H1 (cell line): ENCODE measurements around the gene SSUH2. TPM values are rescaled to one million over a fixed set of nuclear protein-coding genes. Genes with fewer than 3 reads are reported as not detected.

Experiments
- CTCF ChIA-PET: fragments of 300-600 bp; sonication (Branson Sonifier 250); formaldehyde crosslinking; loops from one replicate; lab custom pipeline; 2021; ENCODE audit not compliant: partially characterized antibody; lab: Charles Lee
- POLR2A ChIA-PET: fragments of 300-600 bp; sonication (Branson Sonifier 250); formaldehyde crosslinking; loops from one replicate; lab custom pipeline; 2021; ENCODE audit warnings: inconsistent platforms; ENCODE audit not compliant: partially characterized antibody; lab: Charles Lee
- DNase-seq, 2 experiments: peaks; one replicate each; pipeline versions ENCODE4 v3.0.0 to v3.0.0-alpha.2; 2010 to 2022; ENCODE audit warnings: low spot score in 2 of 2, low read depth in 1 of 2, mixed read lengths in 1 of 2
- FAIRE-seq: peaks from 2 replicates; lab custom pipeline; 2011; peaks lifted over from hg19 to GRCh38; lab: Jason Lieb, UNC
- H2AFZ ChIP-seq: 2 replicates; pipeline ENCODE4 v1.8.1; 2012; ENCODE audit warnings: low read length, inconsistent platforms
- H2AK5ac ChIP-seq: 2 replicates; pipeline ENCODE4 v1.6.1; 2013; ENCODE audit warnings: low read depth, low read length
- H2BK120ac ChIP-seq: replicated peaks from 2 replicates; pipeline ENCODE3; 2013; ENCODE audit warnings: low read depth, low read length, inconsistent platforms
- H2BK12ac ChIP-seq: 2 replicates; pipeline ENCODE4 v1.6.1; 2013; ENCODE audit warnings: low read depth, low read length
- H2BK15ac ChIP-seq: 2 replicates; pipeline ENCODE4 v1.6.1; 2013; ENCODE audit warnings: low read length
- H2BK20ac ChIP-seq: 2 replicates; pipeline ENCODE4 v1.6.1; 2013; ENCODE audit warnings: low read length
- H2BK5ac ChIP-seq: 2 replicates; pipeline ENCODE4 v1.6.1; 2013; ENCODE audit warnings: low read depth, low read length
- H3K14ac ChIP-seq: 2 replicates; pipeline ENCODE4 v1.6.1; 2013; ENCODE audit warnings: inconsistent platforms; ENCODE audit not compliant: insufficient read length
- H3K18ac ChIP-seq: 2 replicates; pipeline ENCODE4 v1.6.1; 2013; ENCODE audit warnings: low read length; ENCODE audit errors: extremely low read depth
- H3K23ac ChIP-seq: 2 replicates; pipeline ENCODE4 v1.6.1; 2013; ENCODE audit warnings: inconsistent platforms; ENCODE audit not compliant: insufficient read length
- H3K23me2 ChIP-seq: 2 replicates; pipeline ENCODE4 v1.6.1; 2013; ENCODE audit warnings: low read depth, low read length
- H3K27ac ChIP-seq: 2 replicates; pipeline ENCODE4 v1.6.1; 2011; ENCODE audit warnings: low read depth, low read length, inconsistent platforms
- H3K27me3 ChIP-seq, 4 experiments: replicated peaks in 1 of 4; 1 replicate in 1 of 4; 2 replicates in 3 of 4; pipeline versions ENCODE4 v1.6.1 to v1.8.1; 2011 to 2013; ENCODE audit warnings: low read length in 3 of 4, mild to moderate bottlenecking in 3 of 4, inconsistent platforms in 2 of 4, mixed read lengths in 2 of 4, moderate library complexity in 1 of 4; ENCODE audit not compliant: control insufficient read depth in 3 of 4, insufficient read depth in 3 of 4; ENCODE audit errors: extremely low read depth in 1 of 4
- H3K36me3 ChIP-seq, 4 experiments: 2 replicates each; pipeline versions ENCODE4 v1.6.1 to v1.8.1; 2011 to 2013; ENCODE audit warnings: mild to moderate bottlenecking in 4 of 4, low read length in 3 of 4, moderate library complexity in 2 of 4, control low read depth in 1 of 4, inconsistent platforms in 1 of 4; ENCODE audit not compliant: insufficient read depth in 4 of 4, control insufficient read depth in 2 of 4
- H3K4ac ChIP-seq: replicated peaks from 2 replicates; pipeline ENCODE3; 2013; ENCODE audit warnings: low read length, low read depth, mixed read lengths, inconsistent platforms; ENCODE audit not compliant: insufficient read length
- H3K4me1 ChIP-seq, 4 experiments: replicated peaks in 1 of 4; 1 replicate in 1 of 4; 2 replicates in 3 of 4; pipeline versions ENCODE4 v1.6.1 to v1.8.1; 2011 to 2013; ENCODE audit warnings: low read length in 3 of 4, inconsistent platforms in 2 of 4, mixed read lengths in 1 of 4; ENCODE audit not compliant: insufficient read depth in 4 of 4, control insufficient read depth in 3 of 4
- H3K4me2 ChIP-seq, 2 experiments: 2 replicates each; pipeline versions ENCODE4 v1.6.1 to v1.8.1; 2011 to 2013; ENCODE audit warnings: low read depth in 2 of 2, low read length in 2 of 2, control low read depth in 1 of 2, inconsistent platforms in 1 of 2, mild to moderate bottlenecking in 1 of 2; ENCODE audit not compliant: insufficient read depth in 1 of 2
- H3K4me3 ChIP-seq, 4 experiments: fragments of 200-600, 300-600 bp in 1 of 4; sonication (generic), shearing (Covaris generic), sonication (Bioruptor Twin) in 1 of 4; 2 replicates each; pipeline versions ENCODE4 v1.5.1 to v1.8.1; 2011 to 2016; ENCODE audit warnings: low read length in 4 of 4, low read depth in 3 of 4, control low read depth in 2 of 4, inconsistent platforms in 2 of 4, mild to moderate bottlenecking in 2 of 4, mixed read lengths in 1 of 4, moderate library complexity in 1 of 4; ENCODE audit not compliant: insufficient read depth in 2 of 4; ENCODE audit errors: extremely low read depth in 1 of 4
- H3K56ac ChIP-seq: replicated peaks from 2 replicates; pipeline ENCODE3; 2013; ENCODE audit warnings: low read depth, mild to moderate bottlenecking, mixed read lengths, low read length, inconsistent platforms; ENCODE audit not compliant: insufficient read length
- H3K79me1 ChIP-seq: 2 replicates; pipeline ENCODE4 v1.6.1; 2013; ENCODE audit warnings: low read depth, low read length, control low read depth
- H3K79me2 ChIP-seq, 2 experiments: 2 replicates each; pipeline versions ENCODE4 v1.6.1 to v1.8.1; 2012 to 2013; ENCODE audit warnings: low read length in 2 of 2, mild to moderate bottlenecking in 2 of 2, inconsistent platforms in 1 of 2; ENCODE audit not compliant: insufficient read depth in 2 of 2, control insufficient read depth in 1 of 2
- H3K9ac ChIP-seq, 4 experiments: replicated peaks in 1 of 4; 1 replicate in 1 of 4; 2 replicates in 3 of 4; pipeline versions ENCODE4 v1.6.1 to v1.8.1; 2011 to 2013; ENCODE audit warnings: low read depth in 3 of 4, low read length in 3 of 4, control low read depth in 2 of 4, mild to moderate bottlenecking in 2 of 4, moderate library complexity in 2 of 4, inconsistent platforms in 1 of 4; ENCODE audit errors: extremely low read depth in 1 of 4
- H3K9me3 ChIP-seq, 2 experiments: 2 replicates each; pipeline versions ENCODE4 v1.6.1 to v1.8.1; 2012 to 2013; ENCODE audit warnings: mild to moderate bottlenecking in 2 of 2, moderate library complexity in 2 of 2, control low read depth in 1 of 2, inconsistent platforms in 1 of 2, low read depth in 1 of 2, low read length in 1 of 2, mixed read lengths in 1 of 2; ENCODE audit not compliant: insufficient read depth in 2 of 2
- H4K20me1 ChIP-seq, 2 experiments: replicated peaks in 1 of 2; 2 replicates each; pipeline versions ENCODE3 to v1.8.1; 2011 to 2013; ENCODE audit warnings: inconsistent platforms in 2 of 2, low read length in 2 of 2, mild to moderate bottlenecking in 1 of 2; ENCODE audit not compliant: insufficient read depth in 2 of 2, control insufficient read depth in 1 of 2
- H4K5ac ChIP-seq: 2 replicates; pipeline ENCODE4 v1.6.1; 2013; ENCODE audit warnings: low read length, low read depth, mixed read lengths, inconsistent platforms; ENCODE audit not compliant: insufficient read length
- H4K8ac ChIP-seq: 2 replicates; pipeline ENCODE4 v1.8.0; 2013; ENCODE audit warnings: mild to moderate bottlenecking, moderate library complexity, low read length, inconsistent platforms; ENCODE audit not compliant: insufficient read depth; ENCODE audit errors: extremely low read depth
- H4K91ac ChIP-seq: replicated peaks from 2 replicates; pipeline ENCODE3; 2013; ENCODE audit warnings: low read length, mixed read lengths, inconsistent platforms; ENCODE audit not compliant: insufficient read length
- ATF3 ChIP-seq: IDR thresholded peaks from 2 replicates; pipeline ENCODE4 v1.6.1; 2011; ENCODE audit warnings: low read depth, mild to moderate bottlenecking, low read length; ENCODE audit not compliant: insufficient read depth
- BCL11A ChIP-seq, 2 experiments: IDR thresholded peaks; one replicate each; pipeline ENCODE4 v1.6.1; 2011; ENCODE audit warnings: low read depth in 2 of 2, low read length in 2 of 2, mild to moderate bottlenecking in 2 of 2
- E2F6 ChIP-seq: IDR thresholded peaks from 2 replicates; pipeline ENCODE4 v1.6.1; 2012; ENCODE audit warnings: inconsistent platforms
- EP300 ChIP-seq, 2 experiments: IDR thresholded peaks; 1 replicate in 1 of 2; 2 replicates in 1 of 2; pipeline ENCODE4 v1.6.1; 2011 to 2012; ENCODE audit warnings: low read depth in 2 of 2, low read length in 2 of 2, mild to moderate bottlenecking in 2 of 2, borderline replicate concordance in 1 of 2, inconsistent platforms in 1 of 2, moderate library complexity in 1 of 2
- GTF2F1 ChIP-seq: IDR thresholded peaks from 2 replicates; pipeline ENCODE4 v1.6.1; 2012; ENCODE audit warnings: low read depth, low read length, improper control_type of control experiment, borderline replicate concordance
- MAX ChIP-seq: IDR thresholded peaks from 2 replicates; pipeline ENCODE4 v1.6.1; 2012; ENCODE audit warnings: inconsistent platforms
- POLR2AphosphoS5 ChIP-seq: IDR thresholded peaks from 2 replicates; pipeline ENCODE4 v1.6.1; 2011; ENCODE audit warnings: low read depth, low read length
- RBBP5 ChIP-seq: IDR thresholded peaks from 2 replicates; pipeline ENCODE4 v1.7.1; 2012; ENCODE audit warnings: low read depth, mild to moderate bottlenecking, inconsistent platforms, low read length, moderate library complexity, borderline replicate concordance
- SIRT6 ChIP-seq: IDR thresholded peaks from one replicate; pipeline ENCODE4 v1.7.1; 2012; ENCODE audit warnings: low read length, inconsistent platforms
- TAF1 ChIP-seq: IDR thresholded peaks from 2 replicates; pipeline ENCODE4 v1.6.1; 2011; ENCODE audit warnings: mild to moderate bottlenecking, low read depth, low read length
- USF2 ChIP-seq: IDR thresholded peaks from 2 replicates; pipeline ENCODE4 v1.6.1; 2011; ENCODE audit warnings: low read length, improper control_type of control experiment
- WGBS, 2 experiments: shearing (Covaris generic) in 1 of 2; methylation state at CpG; one replicate each; pipeline versions ENCODE4 v1.1.6 to v1.1.7; 2013 to 2015; ENCODE audit warnings: low lambda C conversion rate in 2 of 2, mixed read lengths in 2 of 2, inconsistent platforms in 1 of 2, low coverage in 1 of 2, missing lambda C conversion rate in 1 of 2; ENCODE audit not compliant: insufficient replicate concordance in 2 of 2, insufficient coverage in 1 of 2, insufficient read length in 1 of 2; ENCODE audit errors: extremely low coverage in 1 of 2, missing lambda C conversion rate in 1 of 2; 5-methylcytosine and 5-hydroxymethylcytosine counted together
- polyA plus RNA-seq, 7 experiments: library from polyadenylated mRNA; depleted of rRNA in 3 of 7; stranded (reverse) in 5 of 7; unstranded in 2 of 7; fragments of >200 nt in 5 of 7; fragments of 200-250 nt in 2 of 7; gene quantifications; 1 replicate in 5 of 7; 2 replicates in 1 of 7; 4 replicates in 1 of 7; pipeline versions ENCODE4 v1.2.1 to v1.2.3, GENCODE V29; 2011 to 2013; ENCODE audit warnings: missing spikeins in 2 of 7, mixed read lengths in 2 of 7
- total RNA-seq: library from RNA; stranded (reverse); fragmentation: NEBNext Ultra II Directional; extraction: Animal tissue kit (Norgen Biotek cat#: 25700); gene quantifications from 2 replicates; pipeline ENCODE4 v1.2.1, GENCODE V29; 2021

SSUH2 gene
- total and polyA plus RNA-seq, 2 of the 8 experiments (the other 6 are each of a cell fraction or from before 2014, with no cell fraction given): 0.62 to 0.69 TPM

- H3K23ac ChIP-seq: no peak overlapping the region
- H3K79me2 ChIP-seq: no peaks in the 10 kb centered on the region
- no peaks in the 10 kb centered on the region for H3K36me3 ChIP-seq
- no peaks in the 10 kb centered on the region for H3K9me3 ChIP-seq
- H2BK20ac ChIP-seq: no peak overlapping the region
- no peak overlapping the region for H3K4me2 ChIP-seq
- ChIA-PET POLR2A (no interaction called here), CTCF (interaction anchor here (0.9 to 3.1 kb wide), 10 partner anchors 11 to 323 kb away, joined by 3 to 10 read pairs (median 5); no protein-coding TSS in a partner anchor)
- H2BK15ac ChIP-seq: no peak overlapping the region
- H2BK120ac ChIP-seq: no peak overlapping the region
- no peak overlapping the region for H3K4ac ChIP-seq
- no peak overlapping the region for H3K27ac ChIP-seq
- WGBS, 2 experiments: 89% methylated on average over 7 of the region's 7 CpGs; no CpG with 5 or more reads in 1 of the 2 experiments
- no peaks in the 10 kb centered on the region for H4K20me1 ChIP-seq
- H4K5ac ChIP-seq: no peak overlapping the region
- H2AK5ac ChIP-seq: no peak overlapping the region
- H3K4me1 ChIP-seq: peaks cover 0 to 10% (median 3%) of the 10 kb centered on the region in 4 experiments; a peak in 5 of 7 replicates
- no peak for DNase-seq
- H3K18ac ChIP-seq: no peak overlapping the region
- H3K23me2 ChIP-seq: no peaks in the 10 kb centered on the region
- no peaks in the 10 kb centered on the region for H3K79me1 ChIP-seq
- H2AFZ ChIP-seq: no peak overlapping the region
- no peaks in the 10 kb centered on the region for H3K27me3 ChIP-seq
- no peak overlapping the region for H2BK5ac ChIP-seq
- H3K14ac ChIP-seq: no peak overlapping the region
- H3K56ac ChIP-seq: no peak overlapping the region
- H3K9ac ChIP-seq: no peak overlapping the region
- H2BK12ac ChIP-seq: no peak overlapping the region
- no peak overlapping the region for H4K91ac ChIP-seq
- H4K8ac ChIP-seq: no peak overlapping the region
- H3K4me3 ChIP-seq: no peak overlapping the region
- no peak for FAIRE-seq
- TF ChIP-seq MAX (no peak), GTF2F1 (no peak), TAF1 (no peak), USF2 (no peak), E2F6 (no peak), RBBP5 (no peak), EP300 (IDR thresholded peaks at IDR 0.05; ENCODE audit: borderline replicate concordance in 1 of 2, low read depth in 2 of 2, low read length in 2 of 2) (no peak), POLR2AphosphoS5 (no peak), BCL11A (IDR thresholded peaks at IDR 0.05; ENCODE audit: low read depth in 2 of 2, low read length in 2 of 2) (no peak), SIRT6 (no peak), ATF3 (no peak)
Observed at GRCh38 chr3:8624612-8625011, 20.0 kb downstream of the SSUH2 start.
